ENCODE measurements around the gene PRRT3. TPM values are rescaled to one million over a fixed set of nuclear protein-coding genes. Genes with fewer than 3 reads are reported as not detected.

The PRRT3 gene
- total and polyA plus RNA-seq, 2 experiments from 2014 or later = 4.3 to 6.9 TPM

GRCh38 chr3:9976721-9977709 lies 24.8 kb upstream of the PRRT3 start:
- H3K27me3 ChIP-seq (ENCODE audit: insufficient read depth) = no peaks in the 10 kb centered on the region
- H3F3A ChIP-seq (replicated peaks; ENCODE audit: low read depth) = no peaks in the 10 kb centered on the region
- H2AFZ ChIP-seq = no peak overlapping the region
- no peaks in the 10 kb centered on the region for H3K9me3 Mint-ChIP-seq
- DNase-seq (ENCODE audit: low spot score) = no peak
- H3K79me2 ChIP-seq (replicated peaks; ENCODE audit: insufficient read depth) = peaks cover 3% of the 10 kb centered on the region
- no peak for ATAC-seq
- no peaks in the 10 kb centered on the region for H3K4me1 Mint-ChIP-seq
- no peaks in the 10 kb centered on the region; the same call in 1 of the 2 replicates for H4K20me1 ChIP-seq (replicated peaks; ENCODE audit: insufficient read depth)
- peaks cover 5% of the 10 kb centered on the region for H3K27me3 Mint-ChIP-seq (ENCODE audit: insufficient read depth, low read depth, poor library complexity)
- no peak overlapping the region for H3K4me3 ChIP-seq
- peaks cover 9% of the 10 kb centered on the region for H3K36me3 ChIP-seq (ENCODE audit: insufficient read depth)
- no peaks in the 10 kb centered on the region for H3K9me2 ChIP-seq (ENCODE audit: insufficient read depth)
- no peaks in the 10 kb centered on the region for H3K4me1 ChIP-seq (ENCODE audit: insufficient read depth)
- TF ChIP-seq EZH2 (IDR thresholded peaks at IDR 0.05; ENCODE audit: low read depth, unreplicated experiment) (no peak), ZNF114 (CRISPR knock-in tag; IDR thresholded peaks at IDR 0.05) (no peak), CREB1 (CRISPR knock-in tag; IDR thresholded peaks at IDR 0.05; ENCODE audit: low read depth) (no peak), ZNF462 (CRISPR knock-in tag; IDR thresholded peaks at IDR 0.05) (no peak), JUNB (IDR thresholded peaks at IDR 0.05; ENCODE audit: unreplicated experiment) (no peak), CTCF (conservative IDR thresholded peaks at IDR 0.05; ENCODE audit: low read depth in 2 of 2) (no peak), REST (IDR thresholded peaks at IDR 0.05; ENCODE audit: unreplicated experiment) (no peak), EZH2phosphoT487 (IDR thresholded peaks at IDR 0.05; ENCODE audit: unreplicated experiment) (no peak), POLR2AphosphoS5 (IDR thresholded peaks at IDR 0.05; ENCODE audit: low read depth) (no peak), ZNF331 (CRISPR knock-in tag; IDR thresholded peaks at IDR 0.05; ENCODE audit: low read depth) (no peak), NANOG (IDR thresholded peaks at IDR 0.05; ENCODE audit: borderline replicate concordance) (no peak)
- TF ChIP-seq, protein P1, sequence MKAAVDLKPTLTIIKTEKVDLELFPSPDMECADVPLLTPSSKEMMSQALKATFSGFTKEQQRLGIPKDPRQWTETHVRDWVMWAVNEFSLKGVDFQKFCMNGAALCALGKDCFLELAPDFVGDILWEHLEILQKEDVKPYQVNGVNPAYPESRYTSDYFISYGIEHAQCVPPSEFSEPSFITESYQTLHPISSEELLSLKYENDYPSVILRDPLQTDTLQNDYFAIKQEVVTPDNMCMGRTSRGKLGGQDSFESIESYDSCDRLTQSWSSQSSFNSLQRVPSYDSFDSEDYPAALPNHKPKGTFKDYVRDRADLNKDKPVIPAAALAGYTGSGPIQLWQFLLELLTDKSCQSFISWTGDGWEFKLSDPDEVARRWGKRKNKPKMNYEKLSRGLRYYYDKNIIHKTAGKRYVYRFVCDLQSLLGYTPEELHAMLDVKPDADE (IDR thresholded peaks at IDR 0.05) = no peak
- no peak overlapping the region for H3K4me3 Mint-ChIP-seq
- H3K36me3 Mint-ChIP-seq (ENCODE audit: low read depth) = peaks cover 40% of the 10 kb centered on the region
- peak overlapping the region; percentile 38; the same call in 1 of the 2 replicates for H3K27ac Mint-ChIP-seq
- H3K4me2 ChIP-seq = no peak overlapping the region
- H3K27ac ChIP-seq (ENCODE audit: low read depth) = no peak overlapping the region
